GM18499 (cell line): ENCODE measurements around the gene WNT2.
"Not testable (repeated sequence)": the region's sequence is repeated elsewhere in the genome, so short reads cannot be mapped to it uniquely, and the experiment has no call there.

Source experiments
- ATAC-seq: cut with Tn5 transposase; IDR thresholded peaks from one replicate; pipeline ENCODE4 v1.9.1; 2021; ENCODE audit warnings: moderate number of reproducible peaks; ENCODE audit not compliant: insufficient read depth, unreplicated experiment

WNT2 gene

DNA sequence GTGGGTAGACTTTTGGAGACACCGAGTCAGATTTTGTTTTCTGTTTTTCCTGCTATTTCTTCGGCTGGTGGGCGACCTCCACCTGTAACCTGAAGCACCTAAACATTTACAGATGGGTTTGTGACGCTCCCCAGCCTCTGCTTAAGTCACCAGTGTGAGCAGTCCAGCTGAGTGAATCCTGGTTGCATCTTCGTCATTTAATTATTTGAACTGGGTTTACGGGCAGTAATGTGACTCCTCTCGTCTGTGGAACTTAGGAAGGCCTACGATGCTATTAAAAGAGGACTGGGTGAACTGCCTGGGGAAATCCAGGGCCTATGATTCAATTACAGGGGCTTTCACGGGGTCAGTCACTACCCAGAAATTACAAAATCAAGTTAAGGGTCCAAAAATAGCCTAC, 52.5 kb downstream of the WNT2 start:
- no peak for ATAC-seq

DNA sequence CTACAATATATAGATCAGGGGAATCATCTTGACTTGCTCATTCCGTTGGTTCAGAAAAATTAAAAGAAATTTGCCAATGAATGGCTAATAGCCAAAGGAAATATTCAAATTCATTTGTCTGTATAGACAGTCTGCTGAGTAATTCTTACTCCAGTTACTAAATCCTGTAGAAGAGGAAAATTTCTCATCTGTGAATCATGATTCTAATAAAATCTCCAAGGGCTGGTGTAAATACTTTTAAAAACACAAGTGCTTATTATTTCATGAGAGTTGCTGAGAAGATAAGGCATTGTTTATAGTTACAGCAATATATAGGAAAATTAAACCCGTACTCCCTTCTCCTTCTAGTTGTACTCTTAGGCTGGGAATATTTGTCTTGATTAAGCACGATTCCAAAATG, 53.0 kb downstream of the WNT2 start:
- ATAC-seq, result no peak

DNA sequence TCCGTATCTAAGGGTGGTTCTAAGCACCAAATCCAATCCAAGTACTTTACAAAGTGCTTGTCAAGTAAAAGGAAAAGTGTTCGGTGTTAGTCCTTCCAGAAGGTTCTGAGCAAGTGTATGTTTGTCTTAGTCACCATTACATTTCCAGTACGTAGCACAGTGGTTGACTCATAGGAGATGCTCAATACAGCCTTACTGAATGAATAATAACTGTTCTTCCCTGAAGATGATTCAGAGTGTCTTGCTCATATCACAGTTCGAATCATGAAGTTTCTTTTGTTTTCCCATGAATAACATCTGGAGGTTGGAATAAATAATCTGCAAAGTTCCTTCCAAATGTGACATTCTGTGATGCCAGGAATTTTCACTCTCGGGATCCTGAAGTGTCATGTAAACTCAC, 53.4 kb downstream of the WNT2 start:
- ATAC-seq, result no peak

DNA sequence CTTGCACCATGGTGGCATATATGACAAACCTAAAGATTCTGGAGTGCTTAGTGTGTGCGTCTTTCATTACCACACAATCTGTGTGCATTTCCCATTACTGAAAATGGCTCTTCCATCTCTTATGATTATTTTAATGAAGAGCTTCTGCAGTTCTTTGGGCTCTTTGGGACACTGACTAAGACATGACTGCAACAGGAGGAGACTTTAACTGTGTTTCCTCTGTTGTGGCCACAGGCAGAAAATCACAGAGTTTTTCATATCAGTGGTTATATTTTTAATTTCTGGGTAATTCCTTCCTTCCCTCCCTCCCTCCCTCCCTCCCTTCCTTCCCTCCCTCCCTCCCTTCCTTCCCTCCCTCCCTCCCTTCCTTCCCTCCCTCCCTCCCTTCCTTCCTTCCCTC, 58.1 kb downstream of the WNT2 start:
- ATAC-seq, result no peak

DNA sequence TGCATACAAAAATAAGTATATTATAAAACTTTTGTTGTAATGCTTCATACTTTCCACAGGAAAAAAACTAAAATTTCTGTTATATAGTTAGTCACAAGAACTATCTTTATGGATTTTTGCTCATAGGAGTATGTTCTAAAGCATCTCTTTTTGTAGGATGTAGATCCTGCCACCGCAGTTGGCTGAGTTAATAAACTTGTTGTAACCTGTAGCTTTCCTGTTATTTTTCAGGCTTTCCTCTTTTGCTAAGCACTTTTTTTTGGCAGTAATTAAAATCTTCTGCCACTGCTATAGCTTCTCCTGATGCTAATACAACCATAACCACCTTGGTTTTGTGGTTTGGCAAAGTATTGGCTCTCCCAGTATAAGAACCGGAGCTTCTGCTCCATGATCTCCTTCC, 60.3 kb downstream of the WNT2 start:
- ATAC-seq, result no peak

DNA sequence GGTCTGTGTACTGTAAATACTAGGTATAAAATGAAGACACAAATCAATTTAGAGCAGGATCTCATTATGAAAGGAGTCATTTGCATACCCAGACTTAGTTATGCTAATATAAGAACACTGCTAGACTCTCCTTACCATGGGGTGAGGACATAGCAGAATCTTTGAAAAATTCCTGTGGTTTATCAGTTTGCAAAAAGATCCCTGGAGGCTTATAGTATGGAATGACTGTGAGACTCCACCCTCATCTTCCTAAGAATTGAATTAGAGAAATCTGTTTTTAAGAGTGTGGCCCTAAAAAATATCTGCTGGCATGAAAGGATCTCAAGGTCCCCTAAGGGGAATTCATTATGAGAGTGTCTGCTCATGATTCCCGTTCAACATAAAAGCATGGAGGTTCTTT, 63.2 kb downstream of the WNT2 start:
- no peak for ATAC-seq

DNA sequence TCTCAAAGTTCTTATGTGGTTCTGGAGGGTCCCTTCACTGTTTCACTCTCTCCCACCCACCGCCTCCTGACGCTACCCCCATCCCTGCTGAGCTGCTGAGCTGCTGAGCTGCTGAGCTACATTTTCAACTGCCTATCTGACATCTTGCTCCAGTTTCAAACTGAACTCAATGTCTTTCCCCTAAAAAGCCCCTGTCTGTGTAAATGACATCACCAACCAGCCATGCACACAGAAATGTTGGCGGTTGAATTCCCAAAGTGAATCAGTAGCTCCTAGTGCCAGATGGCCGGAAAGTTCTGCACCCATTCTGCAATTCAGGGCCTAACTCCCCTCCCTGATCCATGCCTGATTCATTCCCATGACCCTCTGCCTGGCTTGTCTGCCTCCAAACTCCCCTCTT, 71.2 kb downstream of the WNT2 start:
- no peak for ATAC-seq

DNA sequence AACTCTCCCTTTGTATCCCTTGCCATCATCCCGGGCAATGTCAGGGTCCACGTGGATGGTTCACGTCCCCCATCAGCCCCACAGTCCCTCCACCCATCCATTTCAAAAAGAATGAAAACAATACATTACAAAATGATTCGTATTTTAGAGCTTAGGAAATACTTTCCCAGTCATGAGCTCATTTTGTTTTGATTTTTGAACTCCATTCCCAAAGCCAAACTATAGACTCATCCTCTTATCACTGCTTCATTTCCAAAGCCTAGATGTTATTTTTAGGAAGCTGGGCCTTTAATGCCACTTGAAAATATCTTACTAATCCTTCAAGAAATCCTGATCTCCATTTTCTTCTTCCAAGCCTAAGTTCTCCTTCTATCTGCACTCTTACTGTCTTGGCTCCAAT, 72.1 kb downstream of the WNT2 start:
- no peak for ATAC-seq

DNA sequence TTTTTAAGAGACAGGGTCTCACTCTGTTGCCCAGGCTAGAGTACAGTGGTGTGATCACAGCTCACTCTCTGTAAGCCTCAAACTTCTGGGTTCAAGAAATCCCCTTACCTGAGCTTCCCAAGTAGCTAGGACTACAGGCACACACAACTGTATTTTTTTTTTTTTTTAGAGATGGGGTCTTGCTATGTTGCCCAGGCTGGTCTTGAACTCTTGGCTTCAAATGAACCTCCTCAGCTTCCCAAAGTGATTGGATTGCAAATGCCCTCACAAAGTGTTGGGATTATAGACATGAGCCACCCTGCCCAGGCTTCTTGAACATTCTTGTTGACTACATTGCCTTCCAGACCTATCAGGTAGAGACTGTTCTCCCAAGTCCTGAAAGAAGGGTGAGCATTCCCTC, 72.6 kb downstream of the WNT2 start:
- ATAC-seq, result no peak

DNA sequence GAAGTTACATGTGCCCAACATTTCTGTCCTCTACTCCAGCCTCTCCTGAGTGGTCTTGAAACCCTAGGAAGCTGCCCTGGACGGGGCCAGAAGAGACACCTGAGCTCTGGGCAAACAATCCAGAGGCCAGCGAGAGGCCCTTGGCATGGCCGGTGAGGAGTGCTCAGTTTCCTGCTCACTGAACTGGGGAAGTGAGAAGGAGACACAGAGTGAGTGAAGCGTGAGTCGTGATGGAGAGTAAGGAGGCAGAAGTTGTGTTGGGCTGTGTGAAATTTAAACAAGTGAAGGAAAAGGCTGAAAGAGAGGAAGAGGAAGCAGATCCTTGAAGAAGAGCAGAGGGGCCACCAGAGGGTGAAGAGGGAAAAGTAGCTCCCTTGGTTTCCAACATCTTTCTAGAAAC, 73.2 kb downstream of the WNT2 start:
- no peak for ATAC-seq

DNA sequence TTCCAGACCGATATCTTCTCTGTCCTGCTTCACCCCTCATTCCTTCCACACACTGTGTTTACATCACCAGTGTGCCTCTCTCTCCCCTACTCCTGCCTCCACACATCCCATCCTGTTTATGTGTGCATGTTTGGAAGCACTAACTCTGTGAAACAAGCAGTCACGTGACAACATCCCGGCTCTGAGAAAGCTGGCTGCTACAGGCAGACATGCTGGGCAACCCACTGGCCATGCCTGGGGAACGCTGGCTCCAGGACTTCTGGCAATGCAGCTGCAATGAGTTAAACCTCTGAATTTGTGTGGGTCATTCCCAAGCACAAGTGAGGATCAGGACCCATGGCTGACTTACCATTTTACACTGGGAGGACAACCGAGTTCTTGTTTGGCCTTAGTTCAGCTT, 74.0 kb downstream of the WNT2 start:
- ATAC-seq, result no peak

DNA sequence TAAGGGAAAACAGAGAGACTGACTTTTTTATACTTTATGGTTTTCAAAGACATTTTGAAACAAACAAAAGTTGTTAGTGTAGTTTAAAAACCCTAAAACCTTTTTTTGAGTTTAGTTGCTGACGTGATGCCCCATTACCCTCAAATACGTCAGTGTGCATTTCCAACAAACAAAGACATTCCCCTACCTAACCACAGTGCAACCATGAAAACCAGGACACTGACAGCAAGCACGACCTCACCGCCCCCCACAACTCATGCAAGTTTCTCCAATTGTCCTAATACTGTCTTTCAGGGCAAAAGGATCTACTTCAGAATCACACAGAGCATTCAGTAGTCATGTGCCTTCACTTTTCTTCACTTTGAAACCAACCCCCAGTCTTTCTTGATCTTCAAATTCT, 75.0 kb downstream of the WNT2 start:
- no peak for ATAC-seq

DNA sequence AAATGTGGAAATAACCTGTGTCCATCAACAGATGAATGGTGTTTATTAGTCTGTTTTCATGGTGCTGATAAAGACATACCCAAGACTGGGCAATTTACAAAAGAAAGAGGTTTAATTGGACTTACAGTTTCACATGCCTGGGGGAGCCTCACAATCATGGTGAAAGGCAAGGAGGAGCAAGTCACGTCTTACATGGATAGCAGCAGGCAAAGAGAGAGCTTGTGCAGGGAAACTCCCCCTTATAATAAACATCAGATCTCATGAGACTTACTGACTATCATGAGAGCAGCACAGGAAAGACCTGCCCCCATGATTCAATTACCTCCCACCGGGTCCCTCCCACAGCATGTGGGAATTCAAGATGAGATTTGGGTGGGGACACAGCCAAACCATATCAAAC, 77.2 kb downstream of the WNT2 start:
- not testable (repeated sequence) for ATAC-seq

DNA sequence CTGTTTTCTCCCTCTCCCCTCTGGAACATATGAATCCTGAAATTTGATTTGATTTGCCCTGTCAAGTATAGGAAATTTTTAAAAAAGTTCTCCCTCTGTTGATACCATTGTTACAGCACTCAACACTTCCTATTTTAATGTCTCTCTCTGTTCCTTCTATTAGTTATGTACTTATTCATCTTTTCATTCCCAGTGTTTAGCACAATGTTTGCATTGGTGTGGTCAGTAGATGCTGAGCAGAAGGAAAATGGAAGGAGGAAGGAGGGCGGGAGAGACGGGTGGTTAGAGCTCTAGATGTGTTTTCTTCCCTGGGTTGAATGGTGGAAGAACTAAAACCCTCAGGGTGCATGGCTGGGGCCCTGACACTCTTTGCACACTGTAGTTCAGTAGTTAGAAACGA, 79.5 kb downstream of the WNT2 start:
- ATAC-seq, result no peak

DNA sequence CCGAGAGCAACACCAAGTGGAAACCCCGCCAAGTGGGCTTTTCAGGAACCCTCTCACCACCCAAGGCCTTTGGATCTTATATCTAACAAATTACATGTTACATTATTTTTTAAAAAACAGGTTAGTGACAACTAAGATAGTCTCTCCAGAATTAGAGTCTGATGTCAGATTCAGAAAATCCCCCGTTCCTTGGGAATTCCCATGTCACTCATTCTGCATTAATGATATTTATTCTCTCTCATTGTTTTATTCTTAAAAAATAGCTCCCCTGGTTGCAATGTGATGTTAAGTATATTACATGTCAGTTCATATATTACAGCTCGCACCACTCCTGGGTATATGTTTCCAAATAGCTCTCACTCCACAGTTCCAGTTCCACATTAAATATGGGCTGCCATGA, 81.8 kb downstream of the WNT2 start:
- ATAC-seq, result no peak

DNA sequence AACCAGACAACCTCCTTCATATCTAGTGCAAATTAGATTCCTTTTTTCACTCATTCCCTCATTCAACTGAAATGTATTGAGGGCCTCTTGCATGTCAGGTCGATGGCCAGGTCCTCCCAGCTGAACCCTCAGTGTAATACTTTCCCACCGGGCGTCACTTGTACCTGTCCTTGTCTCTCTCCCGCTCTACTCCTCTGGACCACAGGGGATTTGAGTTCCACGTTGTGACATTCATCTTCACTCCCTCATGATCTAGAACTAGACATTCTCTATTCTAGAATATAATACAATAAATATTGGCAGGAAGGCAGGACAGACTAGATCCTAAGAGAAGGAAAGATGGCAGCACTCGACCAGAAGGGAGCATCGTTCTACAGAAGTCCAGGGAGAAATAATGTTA, 83.9 kb downstream of the WNT2 start:
- no peak for ATAC-seq

DNA sequence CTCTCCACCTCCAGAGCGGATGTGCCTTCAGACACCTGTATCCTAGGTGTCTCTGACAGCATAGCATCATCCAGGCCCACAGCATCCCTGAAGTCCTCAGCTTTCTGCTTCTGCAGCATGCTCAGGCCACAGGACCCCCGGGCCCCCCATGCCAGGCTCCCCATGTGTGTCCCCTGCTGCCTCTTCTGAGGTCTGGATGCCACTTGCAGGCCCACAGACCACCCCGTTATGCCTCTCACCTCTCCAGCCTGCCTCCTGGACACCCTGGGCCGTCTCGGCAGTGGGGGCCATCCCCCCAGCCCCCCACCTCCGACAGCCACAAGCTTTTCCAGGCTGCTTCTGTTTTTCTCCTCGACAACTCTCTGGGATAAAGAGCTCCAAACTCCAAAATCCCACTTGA, 84.4 kb downstream of the WNT2 start:
- no peak for ATAC-seq

DNA sequence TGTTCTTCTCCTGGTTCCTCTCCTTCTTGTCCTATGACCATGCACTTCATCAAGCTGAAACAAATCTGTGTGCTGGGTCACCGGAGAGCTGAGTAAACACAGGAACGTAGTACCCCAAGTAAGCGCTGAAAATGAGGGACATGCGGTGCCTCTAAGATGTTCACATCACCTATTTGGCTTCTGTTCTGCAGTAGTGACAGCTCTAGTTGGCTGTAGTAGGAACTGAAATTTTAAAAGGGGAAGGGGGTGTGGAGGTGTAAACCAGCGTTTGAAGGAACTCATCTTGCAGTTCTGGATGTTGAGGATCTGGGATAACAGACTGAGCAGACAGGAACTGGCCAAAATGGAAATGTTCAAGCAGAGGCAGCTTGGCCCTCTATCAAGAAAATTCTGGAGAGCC, 85.2 kb downstream of the WNT2 start:
- ATAC-seq, result no peak

DNA sequence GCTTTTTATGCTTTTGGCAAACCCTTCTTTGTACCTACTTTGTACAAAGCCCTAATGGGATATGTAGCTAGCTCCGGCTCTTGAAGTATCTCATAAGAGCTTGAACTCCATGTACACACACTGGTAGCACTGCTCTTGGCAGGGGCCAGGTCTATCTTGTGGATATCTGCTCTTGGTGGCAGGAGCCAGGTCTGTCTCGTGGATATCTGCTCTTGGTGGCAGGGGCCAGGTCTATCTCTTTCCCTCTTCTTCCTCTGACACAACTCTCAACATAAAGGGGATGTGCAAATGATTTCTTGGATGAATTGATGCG, 91.9 kb downstream of the WNT2 start:
- no peak for ATAC-seq

DNA sequence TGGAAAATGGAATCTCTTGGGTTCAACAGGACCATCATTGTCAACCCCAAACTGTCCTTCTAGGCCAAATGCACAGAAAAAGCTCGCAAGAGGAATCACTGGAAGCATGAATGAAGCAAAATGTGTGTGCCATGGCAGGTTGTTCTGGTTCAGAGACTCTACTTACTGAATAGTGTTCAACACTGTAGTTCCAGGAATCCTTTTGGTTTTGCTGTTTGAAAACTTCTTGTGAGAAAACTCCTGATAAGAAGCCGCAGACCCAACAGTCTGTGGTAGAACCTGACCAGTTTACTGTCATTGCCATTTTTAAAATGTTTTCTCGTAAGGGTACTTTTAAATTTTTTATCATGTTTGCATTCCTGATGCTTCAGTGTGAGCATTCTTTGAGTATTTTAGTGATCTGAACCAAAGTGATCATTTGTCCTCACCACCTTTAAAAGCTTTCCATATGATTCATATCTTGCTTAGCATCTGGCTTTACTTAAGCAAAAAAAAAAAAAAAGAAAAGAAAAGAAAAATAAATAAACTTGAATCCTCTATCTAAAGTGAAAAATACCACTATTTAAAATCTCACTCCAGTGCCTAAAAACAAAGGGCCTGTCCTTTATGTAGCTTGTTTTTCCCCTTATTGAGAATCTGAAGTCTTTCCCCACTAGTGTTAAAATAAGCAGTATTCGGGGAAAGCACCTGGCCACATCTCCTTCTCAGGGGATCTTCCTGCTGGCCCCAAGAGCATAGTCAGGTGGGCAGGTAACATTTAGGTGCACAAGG, 92.4 kb downstream of the WNT2 start:
- peak; percentile 60 for ATAC-seq

DNA sequence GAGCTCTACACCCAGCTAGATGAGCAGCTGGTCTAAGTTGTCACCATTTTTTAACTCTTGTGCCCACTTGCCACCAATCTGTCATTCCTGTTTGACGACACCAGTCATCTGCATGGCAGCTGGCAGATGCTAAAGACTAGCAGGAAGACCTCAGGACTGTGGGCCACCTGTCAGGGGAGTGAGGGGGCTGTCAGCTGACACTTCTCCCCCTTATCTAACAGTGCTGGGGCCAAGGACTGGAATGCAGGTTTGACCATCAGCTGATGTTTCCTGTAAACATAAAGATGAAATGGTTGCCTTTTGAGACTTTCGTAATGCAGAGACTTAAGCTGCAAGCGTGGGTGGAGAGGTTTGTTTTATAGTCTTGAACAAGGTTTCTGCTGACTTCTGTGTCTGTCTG, 93.5 kb downstream of the WNT2 start:
- ATAC-seq, result no peak

DNA sequence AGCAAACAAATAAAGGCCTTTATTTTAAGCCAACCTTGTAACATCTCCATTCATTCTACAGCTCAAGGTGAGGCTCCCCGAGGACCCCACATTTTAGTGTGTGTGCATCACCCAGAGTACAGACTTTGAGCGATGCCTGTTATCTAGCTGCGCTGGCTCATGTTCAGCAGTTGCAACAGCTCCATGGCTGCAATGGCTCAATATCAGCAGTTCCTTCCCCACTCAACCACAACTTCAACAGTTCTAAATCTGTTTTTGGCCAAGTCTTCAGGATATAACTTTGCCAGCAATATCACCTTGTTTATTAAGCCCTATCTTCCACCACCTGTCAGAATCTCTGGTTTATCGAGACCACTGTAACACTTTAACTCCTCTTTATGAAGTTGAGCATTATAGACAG, 95.8 kb downstream of the WNT2 start:
- ATAC-seq, result no peak

DNA sequence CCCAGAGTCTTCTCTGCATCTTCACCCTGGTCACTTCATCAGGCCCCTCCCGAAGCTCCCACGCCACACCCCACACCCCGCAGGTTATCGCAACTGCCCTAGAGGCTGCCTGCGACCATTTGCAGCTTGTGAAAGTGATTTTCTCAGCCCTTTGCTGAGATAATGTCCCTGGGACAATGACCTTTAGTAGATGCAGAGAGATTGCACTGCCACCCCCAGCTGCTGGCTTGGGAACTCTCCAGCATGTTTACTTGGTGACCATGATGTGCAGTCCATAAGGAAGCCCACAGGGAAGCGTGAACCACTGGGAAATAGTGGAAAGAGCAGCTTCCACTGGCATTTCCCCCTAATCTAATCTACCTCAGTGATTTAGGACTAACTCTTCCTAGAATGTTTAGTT, 97.3 kb downstream of the WNT2 start:
- no peak for ATAC-seq
